Esophagus muscularis mucosa (tissue), 4 donors: ENCODE data around the gene KREMEN1. TPM values are rescaled to one million over a fixed set of nuclear protein-coding genes. Genes with fewer than 3 reads are reported as not detected.
A peak's percentile ranks its signal among the peaks of the same experiment; 100 is the strongest.

Experiments
- DNase-seq: peaks from one replicate; pipeline ENCODE4 v3.0.0-alpha.2; 2017; ENCODE audit errors: extremely low spot score
- H3K27ac ChIP-seq, 4 donors: fragments of 200-600 bp; sonication (generic); replicated peaks in 1 of 4; 1 replicate in 3 of 4; 2 replicates in 1 of 4; pipeline ENCODE4 v1.5.1; 2016 to 2019; ENCODE audit warnings: mild to moderate bottlenecking in 1 of 4
- H3K27me3 ChIP-seq, 4 donors: fragments of 200-600 bp; sonication (generic); one replicate each; pipeline versions ENCODE4 v1.5.1 to v1.6.0; 2016 to 2019
- H3K36me3 ChIP-seq, 4 donors: fragments of 200-600 bp; sonication (generic); one replicate each; pipeline ENCODE4 v1.5.1; 2016 to 2019
- H3K4me1 ChIP-seq, 4 donors: fragments of 200-600 bp; sonication (generic); one replicate each; pipeline ENCODE4 v1.5.1; 2016 to 2019
- H3K4me3 ChIP-seq, 4 donors: fragments of 200-600 bp; sonication (generic); 1 replicate in 2 of 4; 2 replicates in 2 of 4; pipeline ENCODE4 v1.5.1; 2016 to 2019; ENCODE audit warnings: mild to moderate bottlenecking in 4 of 4, moderate library complexity in 1 of 4
- H3K9me3 ChIP-seq, 4 donors: fragments of 200-600 bp; sonication (generic); 1 replicate in 3 of 4; 2 replicates in 1 of 4; pipeline ENCODE4 v1.5.1; 2016 to 2019
- CTCF ChIP-seq, 3 experiments: fragments of 200-600 bp in 2 of 3; fragments of 450-650 bp in 1 of 3; sonication (generic) in 2 of 3; IDR thresholded peaks; one replicate each; pipeline ENCODE4 v1.5.1; 2017 to 2019; ENCODE audit warnings: antibody characterized with exemption in 3 of 3, mild to moderate bottlenecking in 2 of 3, moderate library complexity in 1 of 3
- EP300 ChIP-seq: sonication (generic); formaldehyde crosslinking; IDR thresholded peaks from one replicate; pipeline ENCODE4 v1.6.1; 2017; ENCODE audit warnings: antibody characterized with exemption
- POLR2A ChIP-seq: fragments of 450-650 bp; IDR thresholded peaks from one replicate; pipeline ENCODE4 v1.6.1; 2017; ENCODE audit warnings: antibody characterized with exemption, moderate library complexity, mild to moderate bottlenecking, low read depth
- POLR2AphosphoS5 ChIP-seq, 2 donors: sonication (generic); formaldehyde crosslinking; IDR thresholded peaks; one replicate each; pipeline ENCODE4 v1.6.1; 2017; ENCODE audit warnings: antibody characterized with exemption in 2 of 2
- WGBS: methylation state at CpG from one replicate; pipeline ENCODE4 v1.1.5; 2018; 5-methylcytosine and 5-hydroxymethylcytosine counted together
- intact Hi-C: fragments of 100-400 bp; cut with DNase I; formaldehyde crosslinking; loops from one replicate; pipeline ENCODE4 v1.15.1; 2023
- total RNA-seq, 4 donors: library from RNA; depleted of rRNA; stranded (reverse); fragments of >200 nt; gene quantifications; one replicate each; pipeline versions ENCODE4 v1.1.0 to v1.2.1, GENCODE V29; 2016

The KREMEN1 gene
- total RNA-seq, 4 donors from 2014 or later = 8.7 to 14.6 (median 12.4) TPM

GRCh38 chr22:29092243-29092642, 19.4 kb downstream of the KREMEN1 start:
- H3K9me3 ChIP-seq = no peaks in the 10 kb centered on the region
- peak overlapping the region in 2 of 4 donors; percentile 1 to 10 for H3K27ac ChIP-seq
- TF ChIP-seq POLR2AphosphoS5 (IDR thresholded peaks at IDR 0.05) (no peak), EP300 (no peak), POLR2A (no peak), CTCF (IDR thresholded peaks at IDR 0.05) (no peak)
- intact Hi-C loops = no loop called here
- DNase-seq = no peak
- peaks cover 0 to 8% (median 2%) of the 10 kb centered on the region in 4 donors for H3K36me3 ChIP-seq
- H3K4me3 ChIP-seq = no peak overlapping the region
- no peaks in the 10 kb centered on the region for H3K27me3 ChIP-seq
- WGBS = 88% methylated on average over 4 of the region's 4 CpGs
- H3K4me1 ChIP-seq = peaks cover 12 to 25% (median 21%) of the 10 kb centered on the region in 4 donors

- Histone ChIP-seq H3K27me3 (no peaks in the 10 kb centered on the region), H3K9me3 (no peaks in the 10 kb centered on the region)
- intact Hi-C loops = no loop called here
Observed at GRCh38 chr22:29093030-29093429, 20.2 kb downstream of the KREMEN1 start.

GRCh38 chr22:29093501-29094300, 20.9 kb downstream of the KREMEN1 start:
- whole genome bisulfite sequencing = 49% methylated on average over 4 of the region's 4 CpGs
- Histone ChIP-seq H3K36me3 (peaks cover 0 to 9% (median 2%) of the 10 kb centered on the region in 4 donors), H3K27ac (peak overlapping the region; percentile 38 to 60 (median 56)), H3K27me3 (no peaks in the 10 kb centered on the region), H3K4me3 (no peak overlapping the region), H3K9me3 (no peaks in the 10 kb centered on the region), H3K4me1 (peaks cover 17 to 25% (median 21%) of the 10 kb centered on the region in 4 donors)
- TF ChIP-seq CTCF (IDR thresholded peaks at IDR 0.05) (no peak), POLR2A (no peak), EP300 (no peak), POLR2AphosphoS5 (IDR thresholded peaks at IDR 0.05) (no peak)
- no peak for DNase-seq
- intact Hi-C loops = no loop called here

More at GRCh38 chr22:29093030-29093429, 20.2 kb downstream of the KREMEN1 start:
- Histone ChIP-seq H3K36me3 (peaks cover 0 to 8% (median 2%) of the 10 kb centered on the region in 4 donors), H3K4me3 (no peak overlapping the region), H3K4me1 (peaks cover 17 to 25% (median 21%) of the 10 kb centered on the region in 4 donors), H3K27ac (peak overlapping the region in 3 of 4 donors; percentile 14 to 60 (median 57))
- 83% methylated on average over 1 of the region's 1 CpG for WGBS
- no peak for DNase-seq
- TF ChIP-seq CTCF (IDR thresholded peaks at IDR 0.05) = no peak
- no peak for TF ChIP-seq POLR2AphosphoS5 (IDR thresholded peaks at IDR 0.05)

GRCh38 chr22:29095459-29095858, 22.6 kb downstream of the KREMEN1 start:
- TF ChIP-seq CTCF (IDR thresholded peaks at IDR 0.05) = no peak
- no peak overlapping the region for H3K27ac ChIP-seq
- intact Hi-C loops = no loop called here

More at GRCh38 chr22:29095459-29095858, 22.6 kb downstream of the KREMEN1 start:
- DNase-seq = no peak
- no peak overlapping the region for H3K4me3 ChIP-seq
- H3K4me1 ChIP-seq = peaks cover 17 to 25% (median 21%) of the 10 kb centered on the region in 4 donors
- no peaks in the 10 kb centered on the region for H3K27me3 ChIP-seq
- H3K9me3 ChIP-seq = no peaks in the 10 kb centered on the region
- H3K36me3 ChIP-seq = peaks cover 0 to 22% (median 9%) of the 10 kb centered on the region in 4 donors
- 97% methylated on average over 2 of the region's 2 CpGs for WGBS
